SK-N-SH treated with all-trans-retinoic acid at 6 μM for 48 hours (cell line): Measurements from ENCODE around the gene AIG1.

Experiments
- ARNTL ChIP-seq: fragments of 450-650 bp; formaldehyde crosslinking; IDR thresholded peaks from 2 replicates; pipeline ENCODE4 v1.5.0; 2020; ENCODE audit warnings: low read depth, mild to moderate bottlenecking, moderate library complexity, borderline replicate concordance
- POU6F1 ChIP-seq: fragments of 250-450 bp; sonication (Bioruptor Pico); IDR thresholded peaks from 2 replicates; pipeline ENCODE4 v1.8.0; 2021; ENCODE audit warnings: low read depth, mild to moderate bottlenecking, moderate library complexity, borderline replicate concordance
- TOX ChIP-seq: fragments of 250-450 bp; sonication (Bioruptor Pico); IDR thresholded peaks from 2 replicates; pipeline ENCODE4 v1.8.0; 2021; ENCODE audit warnings: mild to moderate bottlenecking, moderate library complexity, borderline replicate concordance
- ZFP30 ChIP-seq: fragments of 450-650 bp; formaldehyde crosslinking; IDR thresholded peaks from 2 replicates; pipeline ENCODE4 v1.5.0; 2022; ENCODE audit warnings: mild to moderate bottlenecking, moderate library complexity
- ZNF70 ChIP-seq: fragments of 450-650 bp; formaldehyde crosslinking; IDR thresholded peaks from 2 replicates; pipeline ENCODE4 v1.5.0; 2020; ENCODE audit warnings: mild to moderate bottlenecking, moderate library complexity

- TF ChIP-seq TOX (CRISPR knock-in tag) (no peak), ZNF70 (CRISPR knock-in tag) (no peak), POU6F1 (no peak), ZFP30 (CRISPR knock-in tag) (no peak), ARNTL (CRISPR knock-in tag) (no peak)
Observed at GRCh38 chr6:143234734-143235133, 174.0 kb downstream of the AIG1 start.
